IMR-90 (cell line): ENCODE data around the gene MINAR2. TPM values are rescaled to one million over a fixed set of nuclear protein-coding genes. Genes with fewer than 3 reads are reported as not detected.

Source experiments
- ATAC-seq: fragments of 200-7000 bp; cut with Tn5 transposase; 2 replicates; pipeline ENCODE4 v1.9.1; 2020; ENCODE audit warnings: low read depth, mild to moderate bottlenecking, moderate library complexity
- BruUV-seq: library from RNA; stranded (reverse); fragments of 400-500 nt; replicated peaks from 2 replicates; lab custom pipeline; 2021; lab: Mats Ljungman, UMichigan
- CTCF ChIA-PET: fragments of 300-600 bp; formaldehyde crosslinking; extraction: SDS; loops from one replicate; lab custom pipeline; 2021; ENCODE audit warnings: antibody characterized with exemption; lab: Yijun Ruan, JAX
- POLR2A ChIA-PET: fragments of 300-600 bp; sonication (Branson Sonifier 250); formaldehyde crosslinking; loops from one replicate; lab custom pipeline; 2022; ENCODE audit warnings: antibody characterized with exemption; ENCODE audit not compliant: unreplicated experiment; lab: Charles Lee
- DNase-seq: peaks from one replicate; pipeline ENCODE4 v3.0.0; 2013
- H2AFZ ChIP-seq: replicated peaks from 2 replicates; pipeline ENCODE3; 2013; ENCODE audit warnings: low read length, mild to moderate bottlenecking; ENCODE audit not compliant: poor library complexity
- H2AK5ac ChIP-seq: 2 replicates; pipeline ENCODE4 v1.6.1; 2013; ENCODE audit warnings: low read depth, low read length, inconsistent platforms
- H2AK9ac ChIP-seq: replicated peaks from 2 replicates; pipeline ENCODE3; 2013; ENCODE audit warnings: mild to moderate bottlenecking, low read depth, low read length, moderate library complexity; ENCODE audit not compliant: poor library complexity
- H2BK120ac ChIP-seq: 2 replicates; pipeline ENCODE4 v1.6.1; 2013; ENCODE audit warnings: low read depth, low read length, inconsistent platforms
- H2BK15ac ChIP-seq: 3 replicates; pipeline ENCODE4 v1.6.1; 2013; ENCODE audit warnings: low read depth, low read length, inconsistent platforms
- H2BK20ac ChIP-seq: 2 replicates; pipeline ENCODE4 v1.6.1; 2013; ENCODE audit warnings: low read depth, mild to moderate bottlenecking, inconsistent platforms, low read length, moderate library complexity
- H2BK5ac ChIP-seq: 2 replicates; pipeline ENCODE4 v1.6.1; 2013; ENCODE audit warnings: mild to moderate bottlenecking, low read depth, low read length, inconsistent platforms; ENCODE audit not compliant: poor library complexity, severe bottlenecking
- H3K14ac ChIP-seq: replicated peaks from 2 replicates; pipeline ENCODE4 v1.6.1; 2013; ENCODE audit warnings: low read depth, low read length, inconsistent platforms
- H3K18ac ChIP-seq: 2 replicates; pipeline ENCODE4 v1.6.1; 2013; ENCODE audit warnings: low read depth, low read length, control low read depth
- H3K23ac ChIP-seq: 2 replicates; pipeline ENCODE4 v1.6.1; 2013; ENCODE audit warnings: low read depth, low read length, inconsistent platforms
- H3K27ac ChIP-seq: 2 replicates; pipeline ENCODE4 v1.5.1; 2013; ENCODE audit warnings: mild to moderate bottlenecking, control low read depth, low read length; ENCODE audit not compliant: insufficient read depth
- H3K27me3 ChIP-seq: 2 replicates; pipeline ENCODE4 v1.6.1; 2013; ENCODE audit warnings: low read length; ENCODE audit not compliant: control insufficient read depth, insufficient read depth
- H3K36me3 ChIP-seq: 2 replicates; pipeline ENCODE4 v1.6.1; 2013; ENCODE audit warnings: low read length, mixed read lengths; ENCODE audit not compliant: control insufficient read depth, insufficient read depth
- H3K4ac ChIP-seq: 2 replicates; pipeline ENCODE4 v1.6.1; 2013; ENCODE audit warnings: low read depth, low read length, inconsistent platforms
- H3K4me1 ChIP-seq: 2 replicates; pipeline ENCODE4 v1.6.1; 2013; ENCODE audit warnings: low read length, mixed read lengths; ENCODE audit not compliant: control insufficient read depth, insufficient read depth
- H3K4me2 ChIP-seq: 2 replicates; pipeline ENCODE4 v1.6.1; 2013; ENCODE audit warnings: low read depth, mild to moderate bottlenecking, control low read depth, low read length, moderate library complexity
- H3K4me3 ChIP-seq: 2 replicates; pipeline ENCODE4 v1.5.1; 2013; ENCODE audit warnings: low read depth, mild to moderate bottlenecking, control low read depth, low read length, moderate library complexity; ENCODE audit not compliant: insufficient read depth
- H3K56ac ChIP-seq: 2 replicates; pipeline ENCODE4 v1.6.1; 2013; ENCODE audit warnings: low read length, inconsistent platforms; ENCODE audit not compliant: insufficient read depth; ENCODE audit errors: extremely low read depth
- H3K79me1 ChIP-seq, 2 experiments: 2 replicates each; pipeline ENCODE4 v1.6.1; 2013; ENCODE audit warnings: low read length in 2 of 2, inconsistent platforms in 1 of 2, low read depth in 1 of 2
- H3K9ac ChIP-seq: 2 replicates; pipeline ENCODE4 v1.6.1; 2013; ENCODE audit warnings: low read depth, low read length, control low read depth
- H3K9me1 ChIP-seq: 2 replicates; pipeline ENCODE4 v1.6.1; 2013; ENCODE audit warnings: low read length, inconsistent platforms; ENCODE audit not compliant: insufficient read depth
- H3K9me3 ChIP-seq: 2 replicates; pipeline ENCODE4 v1.6.1; 2013; ENCODE audit warnings: low read length; ENCODE audit not compliant: control insufficient read depth, insufficient read depth
- H4K20me1 ChIP-seq: 2 replicates; pipeline ENCODE4 v1.6.1; 2013; ENCODE audit warnings: low read length, inconsistent platforms; ENCODE audit not compliant: insufficient read depth
- H4K5ac ChIP-seq: 2 replicates; pipeline ENCODE4 v1.6.1; 2013; ENCODE audit warnings: mild to moderate bottlenecking, low read depth, low read length, control low read depth
- H4K8ac ChIP-seq, 2 experiments: 2 replicates each; pipeline ENCODE4 v1.6.1; 2013; ENCODE audit warnings: low read depth in 2 of 2, low read length in 2 of 2, control low read depth in 1 of 2, inconsistent platforms in 1 of 2
- H4K91ac ChIP-seq: 2 replicates; pipeline ENCODE4 v1.6.1; 2013; ENCODE audit warnings: low read depth, low read length, inconsistent platforms; ENCODE audit not compliant: insufficient read depth
- BHLHE40 ChIP-seq: fragments of 150-350 bp; IDR thresholded peaks from 2 replicates; pipeline ENCODE4 v1.6.1; 2016; ENCODE audit warnings: mild to moderate bottlenecking, low read depth, low read length
- CHD1 ChIP-seq: IDR thresholded peaks from 2 replicates; pipeline ENCODE4 v1.6.1; 2012; ENCODE audit warnings: low read depth, low read length, improper control_type of control experiment
- CTCF ChIP-seq: conservative IDR thresholded peaks from 2 replicates; pipeline ENCODE4 v1.5.1; 2012; ENCODE audit warnings: mild to moderate bottlenecking, low read depth, low read length, improper control_type of control experiment
- ELK1 ChIP-seq: fragments of 150-350 bp; IDR thresholded peaks from 2 replicates; pipeline ENCODE4 v1.6.1; 2016; ENCODE audit warnings: low read depth, mild to moderate bottlenecking, low read length, moderate library complexity, borderline replicate concordance
- FOS ChIP-seq: fragments of 150-350 bp; IDR thresholded peaks from 2 replicates; pipeline ENCODE4 v1.6.1; 2016; ENCODE audit warnings: low read depth, low read length
- MAFK ChIP-seq: IDR thresholded peaks from 2 replicates; pipeline ENCODE4 v1.6.1; 2012; ENCODE audit warnings: low read depth, low read length, improper control_type of control experiment
- MAZ ChIP-seq: IDR thresholded peaks from 2 replicates; pipeline ENCODE4 v1.6.1; 2012; ENCODE audit warnings: low read depth, mild to moderate bottlenecking, low read length, improper control_type of control experiment, moderate library complexity, borderline replicate concordance
- MXI1 ChIP-seq: IDR thresholded peaks from 2 replicates; pipeline ENCODE4 v1.6.1; 2012; ENCODE audit warnings: low read depth, mild to moderate bottlenecking, low read length, moderate library complexity, borderline replicate concordance
- NFE2L2 ChIP-seq: fragments of 150-350 bp; IDR thresholded peaks from 2 replicates; pipeline ENCODE4 v1.6.1; 2016; ENCODE audit warnings: low read depth, mild to moderate bottlenecking, low read length
- POLR2A ChIP-seq: IDR thresholded peaks from 2 replicates; pipeline ENCODE4 v1.6.1; 2012; ENCODE audit warnings: mild to moderate bottlenecking, low read depth, low read length
- RAD21 ChIP-seq: IDR thresholded peaks from 2 replicates; pipeline ENCODE4 v1.6.1; 2012; ENCODE audit warnings: low read length, improper control_type of control experiment
- RCOR1 ChIP-seq: IDR thresholded peaks from 2 replicates; pipeline ENCODE4 v1.6.1; 2012; ENCODE audit warnings: mild to moderate bottlenecking, low read length, improper control_type of control experiment; ENCODE audit not compliant: insufficient replicate concordance
- RFX5 ChIP-seq: IDR thresholded peaks from 2 replicates; pipeline ENCODE4 v1.8.0; 2012; ENCODE audit warnings: low read depth, mild to moderate bottlenecking, low read length, moderate library complexity
- SMC3 ChIP-seq: fragments of 150-350 bp; IDR thresholded peaks from 2 replicates; pipeline ENCODE4 v1.6.1; 2016; ENCODE audit warnings: low read depth, mild to moderate bottlenecking, antibody characterized with exemption, low read length, moderate library complexity
- USF2 ChIP-seq: fragments of 150-350 bp; IDR thresholded peaks from 2 replicates; pipeline ENCODE4 v1.6.1; 2017; ENCODE audit warnings: mild to moderate bottlenecking, antibody characterized with exemption, low read length, low read depth
- WGBS, 2 experiments: methylation state at CpG; one replicate each; pipeline versions ENCODE4 v1.1.5 to v1.1.7; 2013; ENCODE audit warnings: missing lambda C conversion rate in 2 of 2; ENCODE audit not compliant: insufficient read length in 1 of 2; ENCODE audit errors: extremely low coverage in 2 of 2; 5-methylcytosine and 5-hydroxymethylcytosine counted together
- dilution Hi-C: fragments of 300-500 bp; cut with HindIII; formaldehyde crosslinking; loops from one replicate; pipeline ENCODE4 v1.14.3; 2018; ENCODE audit warnings: low sequenced_read_pairs; ENCODE audit not compliant: unreplicated experiment
- in situ Hi-C: fragments of 300-500 bp; cut with MboI; formaldehyde crosslinking; loops from 3 replicates; pipeline ENCODE4 v1.14.3; 2019; ENCODE audit warnings: low sequenced_read_pairs, inconsistent platforms, mixed read lengths
- intact Hi-C: fragments of 100-400 bp; cut with micrococcal nuclease; formaldehyde crosslinking; loops from 2 replicates; pipeline ENCODE4 v1.10.0; 2022
- polyA plus RNA-seq, 3 experiments: library from polyadenylated mRNA; depleted of rRNA; stranded (reverse); fragments of >200 nt; gene quantifications; 2 replicates each; pipeline ENCODE4 v1.2.3, GENCODE V29; 2012; ENCODE audit warnings: low replicate concordance in 1 of 3
- total RNA-seq: library from RNA; depleted of rRNA; stranded (reverse); fragments of >200 nt; gene quantifications from 2 replicates; pipeline ENCODE4 v1.2.3, GENCODE V29; 2012

MINAR2 gene
- total and polyA plus RNA-seq, 2 of the 4 experiments (the other 2 are of a cell fraction) = not detected

- WGBS, 2 experiments = no CpG with 5 or more reads among the region's 2 CpGs
Observed at GRCh38 chr5:129739773-129740172, 8.1 kb upstream of the MINAR2 start.

More at GRCh38 chr5:129739773-129740172, 8.1 kb upstream of the MINAR2 start:
- ChIA-PET CTCF (no interaction called here), POLR2A (no interaction called here)
- Histone ChIP-seq H2AFZ (no peak overlapping the region), H3K4me2 (no peak overlapping the region), H3K14ac (no peak overlapping the region), H2AK5ac (no peak overlapping the region), H3K9ac (no peak overlapping the region), H4K8ac (no peak overlapping the region), H3K9me1 (no peaks in the 10 kb centered on the region), H3K9me3 (no peaks in the 10 kb centered on the region), H3K27me3 (no peaks in the 10 kb centered on the region), H4K91ac (no peak overlapping the region), H3K4ac (no peak overlapping the region), H2AK9ac (no peak overlapping the region), H3K4me1 (no peaks in the 10 kb centered on the region), H4K20me1 (no peaks in the 10 kb centered on the region), H3K18ac (no peak overlapping the region), H2BK15ac (no peak overlapping the region), H3K27ac (no peak overlapping the region), H3K36me3 (no peaks in the 10 kb centered on the region), H3K4me3 (no peak overlapping the region), H3K79me1 (no peaks in the 10 kb centered on the region), H4K5ac (no peak overlapping the region), H3K56ac (no peak overlapping the region), H2BK20ac (no peak overlapping the region), H2BK120ac (no peak overlapping the region), H3K23ac (no peak overlapping the region), H2BK5ac (no peak overlapping the region)
- intact Hi-C loops (no loop called here), dilution Hi-C loops (no loop called here), in situ Hi-C loops (no loop called here)
- ATAC-seq (no peak), DNase-seq (no peak)
- no TSS peak for BruUV-seq
- TF ChIP-seq NFE2L2 = no peak
- TF ChIP-seq ELK1 = no peak
- no peak for TF ChIP-seq POLR2A
- TF ChIP-seq RCOR1 = no peak
- no peak for TF ChIP-seq MXI1
- TF ChIP-seq MAFK = no peak
- TF ChIP-seq CHD1 = no peak
- TF ChIP-seq MAZ = no peak
- TF ChIP-seq BHLHE40 = no peak
- TF ChIP-seq FOS = no peak
- TF ChIP-seq USF2 = no peak
- TF ChIP-seq RAD21 = no peak
- no peak for TF ChIP-seq RFX5
- no peak for TF ChIP-seq SMC3
- no peak for TF ChIP-seq CTCF
